Effector memory CD8-positive, alpha-beta T cell (primary cell): ENCODE measurements around the gene TM9SF4.
"Not testable (repeated sequence)": the region's sequence is repeated elsewhere in the genome, so short reads cannot be mapped to it uniquely, and the experiment has no call there.

ENCODE experiments used
- ATAC-seq: fragments of 150-1000 bp; cut with Tn5 transposase; replicated peaks from 2 replicates; pipeline ENCODE4 v1.10.0; 2021; ENCODE audit warnings: mild to moderate bottlenecking, moderate library complexity
- DNase-seq, 3 experiments: peaks; one replicate each; pipeline ENCODE4 v3.0.0; 2021
- H3K27ac Mint-ChIP-seq, 2 donors: one replicate each; pipeline ENCODE4 v1.8.0; 2022; ENCODE audit warnings: mild to moderate bottlenecking in 2 of 2, mixed read lengths in 2 of 2, moderate library complexity in 2 of 2
- H3K27me3 Mint-ChIP-seq, 2 donors: one replicate each; pipeline ENCODE4 v1.8.0; 2022; ENCODE audit warnings: mixed read lengths in 2 of 2
- H3K36me3 Mint-ChIP-seq: one replicate; pipeline ENCODE4 v1.8.0; 2022; ENCODE audit warnings: mild to moderate bottlenecking, moderate library complexity, mixed read lengths; ENCODE audit not compliant: insufficient read depth
- H3K4me1 Mint-ChIP-seq, 2 donors: one replicate each; pipeline ENCODE4 v1.8.0; 2022; ENCODE audit warnings: low read depth in 2 of 2, mixed read lengths in 2 of 2
- H3K4me3 Mint-ChIP-seq, 2 donors: one replicate each; pipeline ENCODE4 v1.8.0; 2022; ENCODE audit warnings: mild to moderate bottlenecking in 2 of 2, mixed read lengths in 2 of 2, moderate library complexity in 2 of 2
- H3K9me3 Mint-ChIP-seq, 2 donors: one replicate each; pipeline ENCODE4 v1.8.0; 2022; ENCODE audit warnings: mixed read lengths in 2 of 2

Gene TM9SF4

GRCh38 chr20:32159766-32160221 is 50.3 kb downstream of the TM9SF4 start:
- no peak overlapping the region for H3K27ac Mint-ChIP-seq
- H3K36me3 Mint-ChIP-seq, result peaks cover 51% of the 10 kb centered on the region
- peaks cover 0 to 5% of the 10 kb centered on the region in 2 donors for H3K4me1 Mint-ChIP-seq
- H3K9me3 Mint-ChIP-seq, result no peaks in the 10 kb centered on the region
- no peaks in the 10 kb centered on the region for H3K27me3 Mint-ChIP-seq
- DNase-seq, result no peak
- H3K4me3 Mint-ChIP-seq, result no peak overlapping the region
- ATAC-seq, result no peak

- H3K36me3 Mint-ChIP-seq, result peaks cover 48% of the 10 kb centered on the region
Measured at GRCh38 chr20:32160341-32160740, 50.8 kb downstream of the TM9SF4 start.

GRCh38 chr20:32162351-32162750 is 52.8 kb downstream of the TM9SF4 start:
- no peaks in the 10 kb centered on the region for H3K27me3 Mint-ChIP-seq
- H3K9me3 Mint-ChIP-seq, result no peaks in the 10 kb centered on the region
- ATAC-seq (no peak), DNase-seq (no peak)
- H3K4me1 Mint-ChIP-seq, result no peaks in the 10 kb centered on the region
- H3K36me3 Mint-ChIP-seq, result peaks cover 46% of the 10 kb centered on the region
- no peak overlapping the region for H3K27ac Mint-ChIP-seq
- H3K4me3 Mint-ChIP-seq, result no peak overlapping the region

More at GRCh38 chr20:32160341-32160740, 50.8 kb downstream of the TM9SF4 start:
- no peak overlapping the region for H3K27ac Mint-ChIP-seq
- H3K27me3 Mint-ChIP-seq, result no peaks in the 10 kb centered on the region
- ATAC-seq, result no peak
- no peak for DNase-seq
- no peaks in the 10 kb centered on the region for H3K9me3 Mint-ChIP-seq
- H3K4me3 Mint-ChIP-seq, result no peak overlapping the region
- H3K4me1 Mint-ChIP-seq, result peaks cover 0 to under 1% of the 10 kb centered on the region in 2 donors

GRCh38 chr20:32163951-32164350 is 54.4 kb downstream of the TM9SF4 start:
- Mint-ChIP-seq H3K27me3 (no peaks in the 10 kb centered on the region), H3K4me1 (no peaks in the 10 kb centered on the region), H3K36me3 (peaks cover 35% of the 10 kb centered on the region), H3K27ac (peak overlapping the region in 1 of 2 donors; percentile 31), H3K9me3 (no peaks in the 10 kb centered on the region), H3K4me3 (no peak overlapping the region)
- ATAC-seq (no peak), DNase-seq (no peak)

GRCh38 chr20:32164984-32165735 is 55.6 kb downstream of the TM9SF4 start:
- Mint-ChIP-seq H3K36me3 (peaks cover 35% of the 10 kb centered on the region), H3K4me1 (no peaks in the 10 kb centered on the region), H3K27me3 (no peaks in the 10 kb centered on the region), H3K27ac (no peak overlapping the region), H3K9me3 (no peaks in the 10 kb centered on the region), H3K4me3 (no peak overlapping the region)
- ATAC-seq (no peak), DNase-seq (no peak)

GRCh38 chr20:32165836-32166545 is 56.5 kb downstream of the TM9SF4 start:
- Mint-ChIP-seq H3K27ac (peak overlapping the region in 1 of 2 donors; percentile 19), H3K9me3 (no peaks in the 10 kb centered on the region), H3K36me3 (peaks cover 32% of the 10 kb centered on the region), H3K27me3 (no peaks in the 10 kb centered on the region), H3K4me3 (no peak overlapping the region), H3K4me1 (no peaks in the 10 kb centered on the region)
- DNase-seq (no peak), ATAC-seq (no peak)

GRCh38 chr20:32167552-32167951 is 58.0 kb downstream of the TM9SF4 start:
- ATAC-seq (no peak), DNase-seq (no peak)
- Mint-ChIP-seq H3K4me3 (no peak overlapping the region), H3K27ac (no peak overlapping the region), H3K27me3 (no peaks in the 10 kb centered on the region), H3K9me3 (no peaks in the 10 kb centered on the region), H3K4me1 (no peaks in the 10 kb centered on the region), H3K36me3 (peaks cover 17% of the 10 kb centered on the region)

GRCh38 chr20:32168184-32168910 is 58.8 kb downstream of the TM9SF4 start:
- no peak overlapping the region for H3K4me3 Mint-ChIP-seq
- H3K27me3 Mint-ChIP-seq, result no peaks in the 10 kb centered on the region
- ATAC-seq (no peak), DNase-seq (no peak)
- peak overlapping the region in 1 of 2 donors; percentile 15 for H3K27ac Mint-ChIP-seq
- peaks cover 13% of the 10 kb centered on the region for H3K36me3 Mint-ChIP-seq
- H3K4me1 Mint-ChIP-seq, result no peaks in the 10 kb centered on the region
- H3K9me3 Mint-ChIP-seq, result no peaks in the 10 kb centered on the region

- not testable (repeated sequence) for H3K36me3 Mint-ChIP-seq, H3K4me1 Mint-ChIP-seq, H3K4me3 Mint-ChIP-seq, H3K27me3 Mint-ChIP-seq, ATAC-seq, DNase-seq, H3K27ac Mint-ChIP-seq, H3K9me3 Mint-ChIP-seq
Measured at GRCh38 chr20:32177696-32178095, 68.2 kb downstream of the TM9SF4 start.

GRCh38 chr20:32179515-32179914 is 70.0 kb downstream of the TM9SF4 start:
- no peaks in the 10 kb centered on the region for H3K27me3 Mint-ChIP-seq
- no peaks in the 10 kb centered on the region for H3K9me3 Mint-ChIP-seq
- no peaks in the 10 kb centered on the region for H3K4me1 Mint-ChIP-seq
- ATAC-seq (no peak), DNase-seq (no peak)
- H3K27ac Mint-ChIP-seq, result no peak overlapping the region
- H3K4me3 Mint-ChIP-seq, result no peak overlapping the region
- no peaks in the 10 kb centered on the region for H3K36me3 Mint-ChIP-seq

- Mint-ChIP-seq H3K9me3 (no peaks in the 10 kb centered on the region), H3K4me3 (no peak overlapping the region), H3K36me3 (no peaks in the 10 kb centered on the region), H3K4me1 (no peaks in the 10 kb centered on the region), H3K27me3 (no peaks in the 10 kb centered on the region), H3K27ac (no peak overlapping the region)
- ATAC-seq (no peak), DNase-seq (no peak)
Measured at GRCh38 chr20:32179934-32180333, 70.4 kb downstream of the TM9SF4 start.

GRCh38 chr20:32181606-32182005 is 72.1 kb downstream of the TM9SF4 start:
- H3K4me3 Mint-ChIP-seq, result no peak overlapping the region
- H3K27ac Mint-ChIP-seq, result no peak overlapping the region
- H3K27me3 Mint-ChIP-seq, result no peaks in the 10 kb centered on the region
- DNase-seq (no peak), ATAC-seq (no peak)
- H3K9me3 Mint-ChIP-seq, result no peaks in the 10 kb centered on the region
- no peaks in the 10 kb centered on the region for H3K36me3 Mint-ChIP-seq
- H3K4me1 Mint-ChIP-seq, result no peaks in the 10 kb centered on the region

GRCh38 chr20:32183947-32184635 is 74.6 kb downstream of the TM9SF4 start:
- Mint-ChIP-seq H3K27ac (peak overlapping the region in 1 of 2 donors; percentile 54), H3K4me1 (peaks cover 3 to 8% of the 10 kb centered on the region in 2 donors), H3K4me3 (no peak overlapping the region), H3K27me3 (no peaks in the 10 kb centered on the region), H3K36me3 (peaks cover 3% of the 10 kb centered on the region), H3K9me3 (no peaks in the 10 kb centered on the region)
- ATAC-seq, result no peak
- no peak for DNase-seq
